ENCODE measurements around the gene POLR2E.
"Not testable (repeated sequence)": the region's sequence is repeated elsewhere in the genome, so short reads cannot be mapped to it uniquely, and the experiment has no call there.

POLR2E gene

GRCh38 chr19:1094978-1095701, at the start of gene POLR2E:
Gene POLR2E, minus strand, starts transcription at chr19:1095375. Its CDS starts 60 bp downstream, at chr19:1095315.
- DNase-seq: peak; percentile 99

GRCh38 chr19:1144741-1145140, 49.6 kb upstream of the POLR2E start:
- DNase-seq: no peak

- DNase-seq: no peak
These were observed 48.7 kb upstream of the POLR2E start for GRCh38 chr19:1143828-1144399.

- DNase-seq: no peak
These were observed 46.8 kb upstream of the POLR2E start for GRCh38 chr19:1141944-1142343.

- no peak for DNase-seq
These were observed 45.3 kb upstream of the POLR2E start for GRCh38 chr19:1140272-1141027.

- no peak for DNase-seq
These were observed 44.0 kb upstream of the POLR2E start for GRCh38 chr19:1139126-1139525.

GRCh38 chr19:1138121-1138520, 42.9 kb upstream of the POLR2E start:
- no peak for DNase-seq

GRCh38 chr19:1136621-1137317, 41.6 kb upstream of the POLR2E start:
- no peak for DNase-seq

GRCh38 chr19:1136201-1136600, 41.0 kb upstream of the POLR2E start:
- DNase-seq: no peak

- no peak for DNase-seq
These were observed 40.3 kb upstream of the POLR2E start for GRCh38 chr19:1135454-1135853.

- no peak for DNase-seq
These were observed 39.3 kb upstream of the POLR2E start for GRCh38 chr19:1134431-1134830.

GRCh38 chr19:1133471-1133929, 38.3 kb upstream of the POLR2E start:
- DNase-seq: peak; percentile 42

GRCh38 chr19:1132552-1133383, 37.6 kb upstream of the POLR2E start:
- no peak for DNase-seq

- DNase-seq: peak; percentile 88
These were observed 36.8 kb upstream of the POLR2E start for GRCh38 chr19:1131718-1132551.

GRCh38 chr19:1130771-1131717, 35.9 kb upstream of the POLR2E start:
- no peak for DNase-seq

- no peak for DNase-seq
These were observed 34.4 kb upstream of the POLR2E start for GRCh38 chr19:1129535-1129934.

GRCh38 chr19:1129084-1129483, 33.9 kb upstream of the POLR2E start:
- DNase-seq: not testable (repeated sequence)

- DNase-seq: no peak
These were observed 32.9 kb upstream of the POLR2E start for GRCh38 chr19:1128106-1128505.

- no peak for DNase-seq
These were observed 32.0 kb upstream of the POLR2E start for GRCh38 chr19:1126984-1127760.
